GM19395 (cell line): ENCODE results near the gene PLD3.

Experiments used
- ATAC-seq: cut with Tn5 transposase; IDR thresholded peaks from one replicate; pipeline ENCODE4 v1.9.1; 2021; ENCODE audit warnings: mild to moderate bottlenecking, moderate library complexity; ENCODE audit not compliant: unreplicated experiment

The PLD3 gene

GRCh38 chr19:40412866-40413265, 64.4 kb downstream of the PLD3 start:
- ATAC-seq = no peak

DNA sequence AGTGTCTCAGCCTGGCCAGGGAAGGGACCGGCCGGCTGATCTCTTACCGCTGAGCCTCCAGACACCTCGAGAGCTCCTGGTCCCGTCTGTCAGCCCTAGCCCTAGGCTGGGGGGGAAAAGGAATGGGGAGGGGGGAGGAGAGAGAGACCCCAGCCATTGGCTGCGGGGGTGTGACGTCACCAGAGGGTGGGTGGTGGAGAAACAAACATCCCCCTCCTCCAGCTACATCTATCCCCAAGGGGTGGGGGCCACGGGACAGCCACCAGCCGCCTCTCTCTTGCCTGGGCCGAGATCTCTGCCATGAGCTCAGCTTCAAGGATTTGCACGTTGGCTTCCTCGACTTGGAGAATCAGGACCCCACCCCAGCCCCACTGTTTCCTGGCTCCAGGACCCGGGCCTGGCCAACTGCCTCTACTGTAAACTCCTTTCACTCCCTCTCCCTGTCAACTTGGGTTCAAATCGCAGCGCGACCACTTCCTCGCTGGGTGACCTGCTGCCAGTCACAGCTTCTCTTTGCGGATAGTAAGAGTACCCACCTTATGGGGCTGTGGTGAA, 64.9 kb downstream of the PLD3 start, which contains the start of gene PRX:
PRX (minus strand) TSS at position 88 of the 555 bp plus-strand sequence. CDS start 5,446 bp downstream, outside the sequence.
- ATAC-seq = no peak

DNA sequence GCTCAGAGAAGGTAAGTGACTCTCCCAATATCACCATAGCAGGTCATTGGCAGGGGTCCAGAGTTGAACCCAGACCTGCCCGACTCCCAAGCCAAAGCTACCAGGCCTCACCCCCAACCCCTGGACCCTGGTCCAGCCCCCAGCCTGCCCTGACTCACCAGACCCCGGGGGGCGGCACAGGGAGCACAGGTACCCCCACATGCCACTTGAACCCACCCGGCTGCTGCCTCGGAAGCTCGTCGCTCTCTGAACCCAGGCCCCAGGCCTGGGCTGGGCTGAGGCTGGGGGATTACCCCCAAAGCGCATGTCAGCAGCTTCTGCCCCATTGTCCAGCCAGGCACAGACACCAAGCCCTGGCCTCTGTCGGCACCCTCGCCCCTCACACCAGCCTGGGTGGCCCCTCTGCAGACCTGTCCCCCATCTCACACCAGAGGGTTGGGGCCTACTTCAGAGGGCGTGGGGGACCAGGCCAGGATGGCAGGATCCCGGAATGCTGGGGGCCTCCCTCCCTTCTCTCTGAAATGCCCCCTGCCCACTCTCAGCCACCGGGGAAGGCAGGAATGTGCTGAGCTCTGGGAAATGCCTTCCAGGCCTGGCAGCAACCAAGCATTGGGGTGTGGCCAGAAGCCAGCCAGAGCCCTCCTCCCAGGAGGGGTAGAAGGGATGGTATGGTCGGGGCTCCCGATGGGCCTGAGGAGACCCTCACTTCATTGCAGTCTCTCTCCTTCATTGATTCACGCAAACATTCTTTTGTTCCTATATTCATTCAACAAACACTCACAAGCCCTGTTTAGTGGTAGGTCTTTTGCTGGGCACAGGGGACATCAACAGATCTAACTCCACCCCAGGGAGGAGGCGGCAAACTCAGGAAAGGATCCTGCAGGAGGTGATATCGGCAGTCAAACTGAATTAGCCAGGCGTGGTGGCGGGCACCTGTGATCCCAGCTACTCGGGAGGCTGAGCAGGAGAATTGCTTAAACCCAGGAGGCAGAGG, 66.3 kb downstream of the PLD3 start:
- no peak for ATAC-seq

- ATAC-seq = no peak
Measured at GRCh38 chr19:40415768-40416167, 67.3 kb downstream of the PLD3 start.

- ATAC-seq = no peak
Measured at GRCh38 chr19:40416918-40417642, 68.6 kb downstream of the PLD3 start.

GRCh38 chr19:40417643-40417981, 69.1 kb downstream of the PLD3 start:
- ATAC-seq = no peak

DNA sequence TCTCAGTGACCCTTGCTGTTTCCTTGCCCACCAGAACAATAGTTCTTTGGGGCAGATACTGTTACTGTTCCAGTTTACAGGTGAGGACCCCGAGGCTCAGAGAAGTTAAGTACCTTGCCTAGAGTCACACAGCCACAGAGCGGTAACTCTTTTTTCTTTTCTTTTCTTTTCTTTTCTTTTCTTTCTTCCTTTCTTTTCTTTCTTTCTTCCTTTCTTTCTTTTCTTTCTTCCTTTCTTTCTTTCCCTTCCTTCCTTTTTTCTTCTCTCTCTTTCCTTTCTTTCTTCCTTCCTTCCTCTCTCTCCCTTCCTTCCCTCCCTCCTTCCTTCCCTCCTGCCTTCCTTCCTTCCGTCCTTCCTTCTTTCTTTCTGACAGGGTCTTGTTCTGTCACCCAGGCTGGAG, 69.5 kb downstream of the PLD3 start:
- no peak for ATAC-seq

GRCh38 chr19:40419066-40419612, 70.6 kb downstream of the PLD3 start:
- ATAC-seq = no peak

DNA sequence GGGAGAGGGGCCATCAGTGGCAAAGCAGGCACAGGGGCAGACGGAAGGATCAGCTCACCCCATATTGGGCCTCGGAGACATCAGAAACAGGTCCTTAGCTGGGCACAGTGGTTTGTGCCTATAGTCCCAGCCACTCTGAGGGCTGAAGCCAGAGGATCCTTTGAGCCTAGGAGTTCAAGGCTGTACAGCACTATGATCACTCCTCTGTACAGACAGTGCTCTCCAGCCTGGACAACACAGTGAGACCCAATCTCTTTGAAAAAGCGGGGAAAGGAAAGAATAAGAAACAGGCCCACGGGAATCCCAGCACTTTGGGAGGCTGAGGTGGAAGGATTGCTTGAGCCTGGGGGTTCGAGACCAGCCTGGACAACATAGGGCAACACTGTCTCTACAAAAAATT, 71.3 kb downstream of the PLD3 start:
- ATAC-seq = no peak

GRCh38 chr19:40420451-40420765, 71.9 kb downstream of the PLD3 start:
- no peak for ATAC-seq

- ATAC-seq = no peak
Measured at GRCh38 chr19:40420766-40421765, 72.6 kb downstream of the PLD3 start.

DNA sequence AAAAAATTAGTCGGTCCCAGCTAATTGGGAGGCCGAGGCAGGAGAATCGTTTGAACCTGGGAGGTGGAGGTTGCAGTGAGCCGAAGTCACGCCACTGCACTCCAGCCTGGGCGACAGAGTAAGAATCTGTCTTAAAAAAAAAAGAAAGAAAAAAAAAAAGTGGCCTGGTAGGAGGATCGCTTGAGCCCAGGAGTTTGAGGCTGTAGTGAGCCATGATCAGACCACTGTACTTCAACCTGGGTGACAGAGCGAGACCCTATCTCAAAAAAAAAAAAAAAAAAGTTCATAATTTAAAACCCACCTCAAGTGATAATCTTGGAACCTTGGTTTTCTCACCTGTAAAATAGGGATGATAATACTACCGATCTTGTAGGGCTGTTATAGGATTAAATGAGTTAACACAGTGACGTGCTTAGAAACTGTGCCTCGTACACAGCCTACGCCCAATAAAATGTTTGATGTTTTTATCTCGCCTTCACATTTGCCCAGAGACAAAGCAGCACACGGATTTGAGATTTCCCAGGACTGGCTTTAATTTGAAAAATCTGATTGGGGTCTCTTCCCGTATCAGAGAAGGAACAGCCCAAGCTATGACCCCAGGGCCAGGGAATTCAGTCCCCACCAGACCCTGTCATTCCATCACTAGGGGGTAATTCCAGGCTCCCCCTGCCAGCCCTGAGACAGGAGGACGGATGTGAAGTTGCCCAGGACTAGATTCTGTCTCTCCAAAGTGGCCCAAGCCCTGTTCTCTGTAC, 73.7 kb downstream of the PLD3 start:
- no peak for ATAC-seq

GRCh38 chr19:40422748-40423566, 74.5 kb downstream of the PLD3 start:
- ATAC-seq = no peak

- ATAC-seq = no peak
Measured at GRCh38 chr19:40423938-40424337, 75.4 kb downstream of the PLD3 start.

GRCh38 chr19:40424637-40425449, 76.3 kb downstream of the PLD3 start:
- no peak for ATAC-seq

GRCh38 chr19:40425450-40426287, 77.2 kb downstream of the PLD3 start, which contains the start of gene SERTAD1:
TSS of gene SERTAD1 (minus strand) at chr19:40425992. CDS start at chr19:40423546, 2,446 bp downstream.
- peak; percentile 81 for ATAC-seq
